ENCODE results near the gene SBF2.

The SBF2 gene

DNA sequence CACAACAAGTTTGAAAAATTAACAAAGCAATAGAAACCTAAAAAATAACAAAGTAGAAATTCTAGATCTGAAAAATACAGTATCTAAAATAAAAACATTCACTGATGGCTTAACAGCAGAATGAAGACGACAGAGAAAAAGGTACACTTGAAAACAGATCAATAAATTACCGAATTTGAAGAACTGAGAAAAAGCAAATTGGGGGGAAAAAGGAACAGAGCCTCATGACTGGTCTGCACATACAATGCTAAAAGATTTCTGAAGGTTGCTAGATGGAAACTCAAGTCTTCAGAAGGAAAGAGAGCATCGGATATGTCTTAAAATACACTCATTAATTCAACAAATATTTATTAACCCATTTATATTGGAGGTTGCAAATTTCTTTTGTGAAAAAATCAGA is 71.6 kb downstream of the SBF2 start:
- Histone ChIP-seq H3K4me1 (ENCODE audit: control insufficient read depth, insufficient read depth, low read length) (no peaks in the 10 kb centered on the region), H3K27ac (ENCODE audit: low read length) (no peak overlapping the region)

DNA sequence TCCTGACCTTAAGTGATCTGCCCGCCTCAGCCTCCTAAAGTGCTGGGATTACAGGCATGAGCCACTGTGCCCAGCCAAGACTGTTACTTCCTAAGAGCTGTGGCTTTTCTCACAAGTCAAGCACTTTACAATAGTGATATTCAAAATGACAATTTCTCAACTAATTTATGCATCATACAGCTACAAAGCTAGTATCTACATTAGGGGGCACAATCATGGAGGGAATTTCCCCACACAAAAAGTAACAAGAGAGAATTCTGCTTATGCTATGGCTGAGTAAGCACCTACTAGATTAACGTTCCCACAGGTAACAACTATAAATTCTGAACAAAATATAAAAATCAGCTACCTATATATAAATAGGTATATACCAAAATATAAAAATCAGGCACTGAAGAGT is 72.7 kb downstream of the SBF2 start:
- Histone ChIP-seq H3K4me3 (ENCODE audit: low read length in 2 of 2) (no peak overlapping the region), H3K4me1 (ENCODE audit: control insufficient read depth, insufficient read depth, low read length) (no peaks in the 10 kb centered on the region), H3K9ac (ENCODE audit: low read length in 2 of 2) (no peak overlapping the region), H3K36me3 (ENCODE audit: control insufficient read depth in 2 of 2, insufficient read depth in 2 of 2, low read length in 2 of 2) (no peaks in the 10 kb centered on the region), H3K27me3 (ENCODE audit: control insufficient read depth in 1 of 2, insufficient read depth in 2 of 2, low read length in 2 of 2) (no peaks in the 10 kb centered on the region), H3K27ac (ENCODE audit: low read length) (no peak overlapping the region), H3K9me3 (ENCODE audit: control insufficient read depth in 2 of 2, low read length in 2 of 2) (no peaks in the 10 kb centered on the region)

More for the DNA sequence above, 71.6 kb downstream of the SBF2 start:
- Histone ChIP-seq H3K4me3 (ENCODE audit: low read length in 2 of 2) (no peak overlapping the region), H3K27me3 (ENCODE audit: control insufficient read depth in 1 of 2, insufficient read depth in 2 of 2, low read length in 2 of 2) (no peaks in the 10 kb centered on the region), H3K9ac (ENCODE audit: low read length in 2 of 2) (no peak overlapping the region), H3K9me3 (ENCODE audit: control insufficient read depth in 2 of 2, low read length in 2 of 2) (no peaks in the 10 kb centered on the region), H3K36me3 (ENCODE audit: control insufficient read depth in 2 of 2, insufficient read depth in 2 of 2, low read length in 2 of 2) (no peaks in the 10 kb centered on the region)

DNA sequence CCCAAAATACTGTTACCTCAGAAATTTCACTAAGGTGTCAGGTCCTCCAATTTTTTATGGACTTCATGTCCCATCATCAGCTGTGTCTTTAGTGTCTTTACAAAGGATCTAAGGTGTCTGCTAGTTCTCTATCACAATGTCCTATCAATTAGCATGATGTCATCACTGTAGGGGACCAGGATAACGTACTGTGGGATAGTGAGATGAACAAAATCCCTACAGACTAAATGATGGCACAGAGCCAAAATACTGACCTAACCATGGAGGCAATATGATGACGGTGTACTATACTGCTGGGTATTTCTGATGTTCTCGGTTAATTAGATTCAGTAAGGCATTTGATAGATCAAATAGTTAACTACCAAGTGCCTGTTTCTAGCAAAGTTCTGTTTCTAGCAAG is 82.5 kb downstream of the SBF2 start:
- no peak overlapping the region for H3K27ac ChIP-seq (ENCODE audit: low read length)
- no peaks in the 10 kb centered on the region for H3K4me1 ChIP-seq (ENCODE audit: control insufficient read depth, insufficient read depth, low read length)
- H3K36me3 ChIP-seq (ENCODE audit: control insufficient read depth in 2 of 2, insufficient read depth in 2 of 2, low read length in 2 of 2), result no peaks in the 10 kb centered on the region
- H3K9me3 ChIP-seq (ENCODE audit: control insufficient read depth in 2 of 2, low read length in 2 of 2), result no peaks in the 10 kb centered on the region
- H3K9ac ChIP-seq (ENCODE audit: low read length in 2 of 2), result no peak overlapping the region
- no peak overlapping the region for H3K4me3 ChIP-seq (ENCODE audit: low read length in 2 of 2)
- no peaks in the 10 kb centered on the region for H3K27me3 ChIP-seq (ENCODE audit: control insufficient read depth in 1 of 2, insufficient read depth in 2 of 2, low read length in 2 of 2)

DNA sequence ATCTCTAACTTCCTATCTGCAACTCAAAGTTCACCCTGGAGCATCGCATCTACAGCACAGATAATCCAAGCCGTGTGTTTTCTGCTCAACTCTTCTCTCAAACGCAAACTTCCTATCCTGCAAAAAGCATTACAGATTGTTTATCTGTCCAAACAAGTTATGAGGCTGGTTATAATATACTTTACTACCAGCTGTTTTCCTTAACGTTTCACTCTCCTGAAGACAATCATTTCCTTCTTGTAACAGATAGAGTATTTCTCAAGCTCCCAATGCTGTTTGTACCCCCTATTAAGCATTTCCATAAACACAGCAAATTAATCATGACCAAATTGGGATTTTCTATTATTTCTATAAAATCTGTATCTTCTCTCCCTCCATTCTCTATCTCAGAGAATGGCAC is 84.7 kb downstream of the SBF2 start:
- Histone ChIP-seq H3K27me3 (ENCODE audit: control insufficient read depth in 1 of 2, insufficient read depth in 2 of 2, low read length in 2 of 2) (no peaks in the 10 kb centered on the region), H3K4me3 (ENCODE audit: low read length in 2 of 2) (no peak overlapping the region), H3K36me3 (ENCODE audit: control insufficient read depth in 2 of 2, insufficient read depth in 2 of 2, low read length in 2 of 2) (no peaks in the 10 kb centered on the region), H3K9me3 (ENCODE audit: control insufficient read depth in 2 of 2, low read length in 2 of 2) (no peaks in the 10 kb centered on the region), H3K4me1 (ENCODE audit: control insufficient read depth, insufficient read depth, low read length) (no peaks in the 10 kb centered on the region), H3K9ac (ENCODE audit: low read length in 2 of 2) (no peak overlapping the region), H3K27ac (ENCODE audit: low read length) (no peak overlapping the region)

DNA sequence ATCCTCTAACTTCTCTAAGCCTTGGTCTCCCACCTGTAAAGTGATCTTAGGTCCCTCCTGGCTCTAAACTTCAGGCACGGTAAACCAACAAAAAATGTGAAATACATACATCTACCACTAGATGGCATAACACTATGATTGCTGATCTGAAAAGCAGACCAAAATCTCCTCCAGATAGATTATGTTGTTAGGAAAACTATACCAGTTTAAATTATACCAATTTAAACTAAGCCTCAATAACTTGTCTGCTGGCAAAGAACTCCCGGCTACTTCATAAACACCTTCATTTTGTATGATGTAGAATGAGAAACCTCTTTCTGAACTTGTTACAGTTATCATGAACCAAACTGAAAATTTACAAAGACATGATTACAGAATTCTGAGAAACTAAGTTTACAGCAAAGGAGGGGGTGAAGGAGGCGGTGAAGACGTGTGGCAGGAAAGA is 85.9 kb downstream of the SBF2 start:
- no peak overlapping the region for H3K4me3 ChIP-seq (ENCODE audit: low read length in 2 of 2)
- H3K27me3 ChIP-seq (ENCODE audit: control insufficient read depth in 1 of 2, insufficient read depth in 2 of 2, low read length in 2 of 2), result no peaks in the 10 kb centered on the region
- H3K9ac ChIP-seq (ENCODE audit: low read length in 2 of 2), result no peak overlapping the region
- no peaks in the 10 kb centered on the region for H3K4me1 ChIP-seq (ENCODE audit: control insufficient read depth, insufficient read depth, low read length)
- H3K36me3 ChIP-seq (ENCODE audit: control insufficient read depth in 2 of 2, insufficient read depth in 2 of 2, low read length in 2 of 2), result no peaks in the 10 kb centered on the region
- H3K9me3 ChIP-seq (ENCODE audit: control insufficient read depth in 2 of 2, low read length in 2 of 2), result peaks cover 0 to 3% of the 10 kb centered on the region in 2 donors
- H3K27ac ChIP-seq (ENCODE audit: low read length), result no peak overlapping the region

DNA sequence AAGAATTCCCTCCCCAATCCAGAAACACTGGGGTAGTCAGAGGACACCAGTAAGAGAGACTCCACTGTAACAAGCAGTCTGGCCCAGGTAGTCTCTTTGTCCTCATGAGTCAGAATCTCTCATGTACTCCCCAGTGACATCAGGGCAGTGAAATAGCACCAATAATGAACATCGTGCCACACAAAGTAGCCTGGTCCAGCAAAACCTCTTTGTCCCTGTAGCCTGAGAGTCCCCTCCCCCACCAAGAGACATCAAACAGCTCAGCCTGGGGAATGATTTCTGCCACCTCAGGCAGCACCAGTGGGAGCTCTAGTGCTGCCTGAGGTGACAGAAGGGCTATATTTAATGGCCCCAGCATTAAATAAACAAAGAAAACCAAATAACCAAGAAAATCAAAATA is 88.1 kb downstream of the SBF2 start:
- Histone ChIP-seq H3K36me3 (ENCODE audit: control insufficient read depth in 2 of 2, insufficient read depth in 2 of 2, low read length in 2 of 2) (no peaks in the 10 kb centered on the region), H3K4me1 (ENCODE audit: control insufficient read depth, insufficient read depth, low read length) (no peaks in the 10 kb centered on the region)

GRCh38 chr11:10204021-10204420 is 90.0 kb downstream of the SBF2 start:
- no peaks in the 10 kb centered on the region for H3K36me3 ChIP-seq (ENCODE audit: control insufficient read depth in 2 of 2, insufficient read depth in 2 of 2, low read length in 2 of 2)
- peaks cover 0 to 8% of the 10 kb centered on the region in 2 donors for H3K9me3 ChIP-seq (ENCODE audit: control insufficient read depth in 2 of 2, low read length in 2 of 2)
- H3K27me3 ChIP-seq (ENCODE audit: control insufficient read depth in 1 of 2, insufficient read depth in 2 of 2, low read length in 2 of 2), result no peaks in the 10 kb centered on the region
- no peak overlapping the region for H3K4me3 ChIP-seq (ENCODE audit: low read length in 2 of 2)
- no peaks in the 10 kb centered on the region for H3K4me1 ChIP-seq (ENCODE audit: control insufficient read depth, insufficient read depth, low read length)
- H3K9ac ChIP-seq (ENCODE audit: low read length in 2 of 2), result no peak overlapping the region
- no peak overlapping the region for H3K27ac ChIP-seq (ENCODE audit: low read length)

More for the DNA sequence above, 88.1 kb downstream of the SBF2 start:
- Histone ChIP-seq H3K9ac (ENCODE audit: low read length in 2 of 2) (no peak overlapping the region), H3K27me3 (ENCODE audit: control insufficient read depth in 1 of 2, insufficient read depth in 2 of 2, low read length in 2 of 2) (no peaks in the 10 kb centered on the region), H3K27ac (ENCODE audit: low read length) (no peak overlapping the region), H3K4me3 (ENCODE audit: low read length in 2 of 2) (no peak overlapping the region), H3K9me3 (ENCODE audit: control insufficient read depth in 2 of 2, low read length in 2 of 2) (peaks cover 0 to 8% of the 10 kb centered on the region in 2 donors)

DNA sequence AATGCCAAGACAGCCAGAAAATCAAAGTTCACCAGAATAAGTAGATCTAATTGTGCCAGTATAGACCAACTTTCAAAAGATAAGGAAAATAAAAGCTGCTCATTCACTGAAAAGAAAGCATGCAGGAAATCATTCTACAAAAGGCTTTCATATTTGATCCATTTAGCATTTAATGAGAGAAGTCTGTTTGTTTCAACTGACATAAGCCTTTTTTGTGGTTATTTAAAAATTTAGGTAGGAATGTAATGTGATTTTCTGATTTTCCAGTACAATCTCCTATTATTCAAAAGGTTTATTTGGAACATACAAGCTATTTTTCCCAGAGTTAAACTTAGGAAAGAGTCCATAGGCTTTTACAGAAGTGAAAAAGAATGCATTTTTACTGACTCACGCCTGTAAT is 92.7 kb downstream of the SBF2 start:
- no peaks in the 10 kb centered on the region for H3K36me3 ChIP-seq (ENCODE audit: control insufficient read depth in 2 of 2, insufficient read depth in 2 of 2, low read length in 2 of 2)

GRCh38 chr11:10197091-10197490 is 96.9 kb downstream of the SBF2 start:
- Histone ChIP-seq H3K9me3 (ENCODE audit: control insufficient read depth in 2 of 2, low read length in 2 of 2) (no peaks in the 10 kb centered on the region), H3K36me3 (ENCODE audit: control insufficient read depth in 2 of 2, insufficient read depth in 2 of 2, low read length in 2 of 2) (no peaks in the 10 kb centered on the region), H3K9ac (ENCODE audit: low read length in 2 of 2) (no peak overlapping the region), H3K27ac (ENCODE audit: low read length) (no peak overlapping the region), H3K27me3 (ENCODE audit: control insufficient read depth in 1 of 2, insufficient read depth in 2 of 2, low read length in 2 of 2) (no peaks in the 10 kb centered on the region), H3K4me3 (ENCODE audit: low read length in 2 of 2) (no peak overlapping the region), H3K4me1 (ENCODE audit: control insufficient read depth, insufficient read depth, low read length) (no peaks in the 10 kb centered on the region)

More for the DNA sequence above, 92.7 kb downstream of the SBF2 start:
- peaks cover 0 to 8% of the 10 kb centered on the region in 2 donors for H3K9me3 ChIP-seq (ENCODE audit: control insufficient read depth in 2 of 2, low read length in 2 of 2)
- H3K27ac ChIP-seq (ENCODE audit: low read length), result no peak overlapping the region
- no peaks in the 10 kb centered on the region for H3K27me3 ChIP-seq (ENCODE audit: control insufficient read depth in 1 of 2, insufficient read depth in 2 of 2, low read length in 2 of 2)
- H3K4me1 ChIP-seq (ENCODE audit: control insufficient read depth, insufficient read depth, low read length), result no peaks in the 10 kb centered on the region
- no peak overlapping the region for H3K9ac ChIP-seq (ENCODE audit: low read length in 2 of 2)
- no peak overlapping the region for H3K4me3 ChIP-seq (ENCODE audit: low read length in 2 of 2)

GRCh38 chr11:10192036-10192435 is 102.0 kb downstream of the SBF2 start:
- Histone ChIP-seq H3K36me3 (ENCODE audit: control insufficient read depth in 2 of 2, insufficient read depth in 2 of 2, low read length in 2 of 2) (no peaks in the 10 kb centered on the region), H3K9me3 (ENCODE audit: control insufficient read depth in 2 of 2, low read length in 2 of 2) (no peaks in the 10 kb centered on the region), H3K4me1 (ENCODE audit: control insufficient read depth, insufficient read depth, low read length) (no peaks in the 10 kb centered on the region), H3K9ac (ENCODE audit: low read length in 2 of 2) (no peak overlapping the region), H3K27ac (ENCODE audit: low read length) (no peak overlapping the region), H3K4me3 (ENCODE audit: low read length in 2 of 2) (no peak overlapping the region), H3K27me3 (ENCODE audit: control insufficient read depth in 1 of 2, insufficient read depth in 2 of 2, low read length in 2 of 2) (no peaks in the 10 kb centered on the region)

- Histone ChIP-seq H3K36me3 (ENCODE audit: control insufficient read depth in 2 of 2, insufficient read depth in 2 of 2, low read length in 2 of 2) (no peaks in the 10 kb centered on the region), H3K27ac (ENCODE audit: low read length) (no peak overlapping the region), H3K9me3 (ENCODE audit: control insufficient read depth in 2 of 2, low read length in 2 of 2) (no peaks in the 10 kb centered on the region), H3K4me3 (ENCODE audit: low read length in 2 of 2) (no peak overlapping the region), H3K9ac (ENCODE audit: low read length in 2 of 2) (no peak overlapping the region), H3K4me1 (ENCODE audit: control insufficient read depth, insufficient read depth, low read length) (no peaks in the 10 kb centered on the region), H3K27me3 (ENCODE audit: control insufficient read depth in 1 of 2, insufficient read depth in 2 of 2, low read length in 2 of 2) (no peaks in the 10 kb centered on the region)
Measured at GRCh38 chr11:10181811-10182210, 112.2 kb downstream of the SBF2 start.

Measured in stomach smooth muscle (tissue), 2 donors.